GM19395 (cell line): ENCODE measurements around the gene COMT.

Experiments
- ATAC-seq: cut with Tn5 transposase; IDR thresholded peaks from one replicate; pipeline ENCODE4 v1.9.1; 2021; ENCODE audit warnings: mild to moderate bottlenecking, moderate library complexity; ENCODE audit not compliant: unreplicated experiment

COMT gene

DNA sequence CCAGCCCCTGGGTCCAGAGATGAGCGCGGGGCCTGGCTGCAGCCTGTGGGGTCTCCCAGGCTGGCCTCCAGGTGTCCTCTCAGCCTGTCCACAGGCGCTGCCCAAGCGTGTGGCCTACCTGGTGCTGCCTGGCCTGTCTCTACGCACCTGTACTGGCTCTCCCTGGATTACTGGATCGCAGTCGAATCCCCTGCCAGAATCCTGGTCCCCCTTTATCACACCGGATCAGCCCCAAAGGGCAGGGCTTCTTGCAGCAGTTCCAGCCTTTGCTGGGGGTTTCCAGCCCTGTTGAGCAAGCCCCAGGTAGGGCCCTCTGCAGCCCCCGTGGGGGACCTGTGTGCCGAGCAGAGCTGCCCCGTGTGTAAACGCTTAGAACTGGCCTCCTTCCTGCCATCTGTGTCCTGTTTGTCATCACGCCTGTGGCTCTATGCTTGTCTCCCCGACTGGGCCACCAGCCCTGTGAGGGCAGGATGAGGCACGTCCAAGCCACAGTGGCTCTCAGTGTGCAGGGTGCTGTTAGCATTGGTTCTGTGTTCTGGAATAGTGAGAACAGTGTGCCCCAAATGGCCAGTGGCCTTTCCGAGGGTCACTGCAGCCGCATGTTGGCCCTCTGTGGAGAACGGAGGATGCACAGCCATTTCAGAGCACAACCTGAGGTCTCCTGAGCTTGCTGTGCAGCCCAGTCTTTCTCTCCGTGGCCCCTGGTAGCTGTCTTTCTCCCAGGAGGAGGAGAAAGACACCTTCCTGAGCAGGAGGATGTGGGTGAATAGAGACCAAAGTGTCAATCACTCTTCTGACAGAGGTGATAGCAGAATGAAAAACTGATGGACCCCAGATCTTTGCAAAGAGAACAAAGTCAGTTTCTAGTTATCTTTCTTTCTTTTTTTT, 13.9 kb downstream of the COMT start:
- ATAC-seq: no peak

DNA sequence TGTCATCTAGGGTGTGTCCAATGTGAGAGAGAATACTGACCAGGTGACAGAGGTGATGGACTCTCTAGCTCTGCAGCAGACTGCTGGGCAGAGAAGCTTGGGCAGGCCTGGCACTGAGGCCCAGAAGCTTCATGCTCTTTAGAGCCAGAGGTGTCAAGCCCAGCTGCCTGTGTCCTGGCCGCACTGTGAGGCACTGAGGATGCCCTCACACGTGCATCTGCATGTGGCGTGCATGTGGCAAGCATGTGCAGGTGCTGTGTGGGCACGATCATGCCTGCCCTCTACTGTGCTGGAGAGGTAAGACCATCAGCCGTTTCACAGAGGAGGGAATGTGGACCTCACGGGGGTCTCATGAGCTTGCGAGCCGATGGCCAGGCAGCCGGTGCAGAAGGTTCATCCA, 15.9 kb downstream of the COMT start:
- no peak for ATAC-seq

GRCh38 chr22:19958083-19959042, 16.8 kb downstream of the COMT start:
- ATAC-seq: no peak

DNA sequence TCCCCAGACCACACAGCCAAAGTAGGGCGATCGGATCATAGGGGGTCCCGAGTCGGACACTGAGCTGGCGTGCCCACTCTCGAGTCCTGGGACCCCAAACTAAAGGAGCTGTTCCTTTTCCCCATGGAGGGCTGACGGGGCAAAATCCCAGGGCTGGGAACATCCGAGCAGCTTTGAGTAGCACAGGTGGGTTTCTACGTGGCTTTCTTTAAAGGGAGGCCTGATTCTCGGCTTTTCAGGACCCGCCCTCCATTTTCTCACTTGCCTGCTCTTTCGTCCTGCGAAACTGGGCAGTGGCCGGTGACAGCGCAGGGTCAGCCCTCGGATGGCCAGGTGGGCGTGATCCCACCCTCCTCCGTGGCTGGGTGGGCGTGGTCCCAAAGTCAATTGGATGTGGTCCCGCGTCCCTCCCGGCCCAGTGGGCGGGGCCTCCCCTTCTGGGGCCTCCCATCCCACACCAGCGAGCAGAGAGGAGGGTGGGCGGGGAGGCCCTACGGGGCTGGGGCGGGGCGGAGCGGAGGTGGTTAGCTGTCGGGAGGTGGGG, 17.5 kb downstream of the COMT start:
- ATAC-seq: no peak

DNA sequence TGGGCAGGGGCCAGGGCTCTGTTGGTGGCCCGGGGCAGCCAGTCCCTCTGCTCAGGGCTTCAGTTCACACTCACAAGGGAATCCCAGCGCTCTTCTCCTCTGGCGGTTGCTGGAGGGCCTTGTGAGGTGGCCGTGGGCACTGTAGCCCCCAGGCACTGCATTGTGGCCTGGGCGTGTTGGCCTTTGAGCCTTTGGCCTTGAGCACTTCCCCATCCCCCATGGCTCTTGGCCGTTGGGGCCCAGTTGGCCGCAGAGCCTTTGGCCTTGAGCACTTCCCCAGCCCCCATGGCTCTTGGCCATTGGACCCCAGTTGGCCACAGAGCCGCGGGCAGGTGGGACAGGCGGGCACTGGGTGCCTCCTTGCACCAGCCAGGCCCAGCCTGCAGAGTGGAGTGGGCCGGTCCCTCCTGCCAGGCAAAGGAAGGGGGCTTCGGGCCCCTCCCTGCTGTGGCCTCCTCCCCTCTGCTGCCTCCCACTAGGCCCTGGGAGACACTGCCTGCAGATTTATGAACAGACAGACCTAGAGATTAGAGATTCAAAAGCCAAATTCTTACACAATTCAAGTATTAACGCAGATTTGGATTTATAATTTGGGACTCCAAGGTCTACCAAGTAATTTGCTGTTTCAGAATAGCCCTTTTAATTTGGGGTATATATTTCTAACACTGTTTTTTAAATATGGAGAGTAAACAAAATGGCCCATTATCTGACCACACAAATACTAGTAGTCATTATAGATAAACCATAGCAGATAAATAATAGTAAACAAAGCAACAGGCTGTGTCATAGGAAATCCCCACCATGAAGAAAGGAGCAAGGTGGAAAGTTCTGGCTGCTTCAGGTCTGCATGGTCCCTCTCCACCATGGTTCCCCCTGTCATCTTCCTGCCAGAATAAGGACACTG, 18.3 kb downstream of the COMT start:
- ATAC-seq: no peak

- ATAC-seq: no peak
Measured at GRCh38 chr22:19960491-19961200, 19.1 kb downstream of the COMT start.

- no peak for ATAC-seq
Measured at GRCh38 chr22:19961201-19961580, 19.6 kb downstream of the COMT start.

- no peak for ATAC-seq
Measured at GRCh38 chr22:19961868-19962245, 20.3 kb downstream of the COMT start.

DNA sequence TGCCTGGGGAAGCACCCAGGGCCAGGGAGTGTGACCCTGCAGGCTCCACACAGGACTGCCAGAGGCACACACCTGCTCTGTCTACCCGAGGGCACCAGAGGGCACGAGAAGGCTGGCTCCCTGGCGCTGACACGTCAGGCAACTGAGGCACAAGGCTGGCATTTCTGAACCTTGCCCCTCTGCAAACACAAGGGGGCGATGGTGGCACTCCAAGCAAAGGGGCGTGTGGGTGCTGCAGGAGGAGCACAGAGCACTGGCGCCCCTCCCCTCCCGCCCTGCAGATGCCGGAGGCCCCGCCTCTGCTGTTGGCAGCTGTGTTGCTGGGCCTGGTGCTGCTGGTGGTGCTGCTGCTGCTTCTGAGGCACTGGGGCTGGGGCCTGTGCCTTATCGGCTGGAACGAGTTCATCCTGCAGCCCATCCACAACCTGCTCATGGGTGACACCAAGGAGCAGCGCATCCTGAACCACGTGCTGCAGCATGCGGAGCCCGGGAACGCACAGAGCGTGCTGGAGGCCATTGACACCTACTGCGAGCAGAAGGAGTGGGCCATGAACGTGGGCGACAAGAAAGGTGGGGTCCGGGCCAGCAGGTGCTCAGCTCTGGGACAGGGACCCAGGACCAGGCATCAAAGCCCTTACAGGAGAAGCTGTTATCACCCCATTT, 20.8 kb downstream of the COMT start:
- no peak for ATAC-seq

- ATAC-seq: no peak
Measured at GRCh38 chr22:19962909-19963806, 21.6 kb downstream of the COMT start.

DNA sequence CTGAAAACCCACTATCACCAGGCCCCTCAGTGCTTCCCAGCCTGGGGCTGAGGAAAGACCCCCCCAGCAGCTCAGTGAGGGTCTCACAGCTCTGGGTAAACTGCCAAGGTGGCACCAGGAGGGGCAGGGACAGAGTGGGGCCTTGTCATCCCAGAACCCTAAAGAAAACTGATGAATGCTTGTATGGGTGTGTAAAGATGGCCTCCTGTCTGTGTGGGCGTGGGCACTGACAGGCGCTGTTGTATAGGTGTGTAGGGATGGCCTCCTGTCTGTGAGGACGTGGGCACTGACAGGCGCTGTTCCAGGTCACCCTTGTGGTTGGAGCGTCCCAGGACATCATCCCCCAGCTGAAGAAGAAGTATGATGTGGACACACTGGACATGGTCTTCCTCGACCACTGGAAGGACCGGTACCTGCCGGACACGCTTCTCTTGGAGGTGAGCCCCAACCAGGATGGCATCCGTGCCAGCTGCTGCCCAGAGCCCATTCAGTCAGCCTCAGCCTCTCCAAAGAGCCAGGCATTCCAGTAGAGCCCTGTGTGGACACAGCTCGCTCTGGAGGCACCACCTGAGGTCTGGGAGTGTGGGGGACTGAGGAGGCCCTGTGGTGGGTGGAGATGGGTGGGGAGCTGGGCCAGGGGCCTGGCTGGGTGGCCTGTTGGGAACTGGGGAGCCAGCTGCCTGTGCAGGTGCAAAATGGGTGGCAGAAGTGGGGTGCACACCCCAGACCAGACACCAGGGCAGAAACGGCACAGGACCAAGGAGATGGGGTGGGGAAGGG, 22.5 kb downstream of the COMT start:
- ATAC-seq: no peak

DNA sequence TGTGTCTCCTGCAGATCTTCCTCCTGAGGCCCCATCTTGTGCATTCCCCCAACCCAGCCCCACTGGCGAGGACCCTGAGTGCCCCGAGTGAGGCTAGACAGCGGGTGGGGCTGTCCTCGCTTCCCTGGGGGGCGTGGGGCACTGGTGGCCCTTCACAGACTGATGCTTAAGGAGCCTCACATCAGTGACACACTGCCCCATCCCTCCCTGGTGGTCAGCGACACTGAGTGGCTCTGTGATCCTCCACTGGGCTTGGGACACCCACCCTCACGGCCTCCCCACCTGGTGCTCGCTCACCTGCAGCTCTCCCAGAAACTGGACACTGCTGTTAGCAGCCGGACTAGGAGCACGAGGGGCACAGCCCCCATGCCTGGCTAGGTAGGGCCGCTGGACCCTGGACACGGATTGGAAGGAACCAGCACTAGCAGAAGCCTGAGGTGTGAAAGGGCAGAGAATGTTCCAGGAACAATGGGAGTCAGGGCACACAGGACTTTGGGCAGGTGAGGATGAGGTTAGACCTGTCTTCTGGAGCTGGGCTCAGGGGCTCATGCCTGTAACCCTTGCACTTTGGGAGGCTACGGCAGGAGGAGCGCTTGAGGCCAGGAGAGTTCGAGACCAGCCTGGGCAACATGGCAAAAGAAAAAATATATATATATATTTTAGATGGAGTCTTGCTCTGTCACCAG, 23.3 kb downstream of the COMT start:
- ATAC-seq: no peak

DNA sequence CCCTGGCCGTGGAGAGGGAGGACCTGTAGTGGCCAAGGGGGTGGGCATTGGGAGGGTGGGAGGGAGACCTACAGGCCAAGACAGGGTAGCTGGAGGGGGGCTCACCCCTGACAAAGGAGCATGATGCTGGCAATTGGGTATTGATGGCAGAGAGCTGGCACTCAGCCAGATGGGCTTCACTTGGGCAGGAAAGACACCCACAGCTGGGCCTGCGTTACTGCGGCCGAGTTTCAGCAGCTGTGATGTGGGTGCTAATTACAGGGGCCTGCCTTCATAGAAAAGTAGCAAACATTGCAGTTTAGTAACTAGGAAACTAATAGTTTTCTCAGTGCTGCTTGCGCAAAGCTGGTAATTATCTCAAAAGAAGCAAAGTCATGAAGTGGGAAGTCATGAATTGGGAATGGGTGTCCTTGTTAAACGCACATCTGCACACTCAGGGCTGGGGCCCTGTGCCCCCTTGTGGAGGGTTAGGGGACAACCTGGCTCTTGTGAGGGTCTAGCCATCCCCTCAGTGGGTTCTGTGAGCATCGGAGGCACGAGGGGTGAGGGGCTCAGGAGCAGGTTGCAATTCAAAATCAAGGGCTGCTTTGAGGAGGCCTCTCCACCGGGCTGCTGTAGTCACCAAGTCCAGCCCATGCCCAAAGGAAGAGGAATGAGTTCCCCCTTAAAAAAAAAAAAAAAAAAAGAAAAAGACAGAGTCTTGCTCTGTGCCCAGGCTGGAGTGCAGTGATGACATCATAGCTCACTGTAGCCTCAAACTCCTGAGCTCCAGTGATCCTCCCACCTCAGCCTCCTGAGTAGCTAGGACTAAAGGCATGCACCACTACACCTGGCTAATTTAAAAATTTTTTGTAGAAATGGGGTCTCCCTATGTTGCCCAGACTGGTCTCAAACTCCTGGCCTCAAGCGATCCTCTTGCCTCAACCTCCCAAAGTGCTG, 24.5 kb downstream of the COMT start:
- ATAC-seq: no peak

DNA sequence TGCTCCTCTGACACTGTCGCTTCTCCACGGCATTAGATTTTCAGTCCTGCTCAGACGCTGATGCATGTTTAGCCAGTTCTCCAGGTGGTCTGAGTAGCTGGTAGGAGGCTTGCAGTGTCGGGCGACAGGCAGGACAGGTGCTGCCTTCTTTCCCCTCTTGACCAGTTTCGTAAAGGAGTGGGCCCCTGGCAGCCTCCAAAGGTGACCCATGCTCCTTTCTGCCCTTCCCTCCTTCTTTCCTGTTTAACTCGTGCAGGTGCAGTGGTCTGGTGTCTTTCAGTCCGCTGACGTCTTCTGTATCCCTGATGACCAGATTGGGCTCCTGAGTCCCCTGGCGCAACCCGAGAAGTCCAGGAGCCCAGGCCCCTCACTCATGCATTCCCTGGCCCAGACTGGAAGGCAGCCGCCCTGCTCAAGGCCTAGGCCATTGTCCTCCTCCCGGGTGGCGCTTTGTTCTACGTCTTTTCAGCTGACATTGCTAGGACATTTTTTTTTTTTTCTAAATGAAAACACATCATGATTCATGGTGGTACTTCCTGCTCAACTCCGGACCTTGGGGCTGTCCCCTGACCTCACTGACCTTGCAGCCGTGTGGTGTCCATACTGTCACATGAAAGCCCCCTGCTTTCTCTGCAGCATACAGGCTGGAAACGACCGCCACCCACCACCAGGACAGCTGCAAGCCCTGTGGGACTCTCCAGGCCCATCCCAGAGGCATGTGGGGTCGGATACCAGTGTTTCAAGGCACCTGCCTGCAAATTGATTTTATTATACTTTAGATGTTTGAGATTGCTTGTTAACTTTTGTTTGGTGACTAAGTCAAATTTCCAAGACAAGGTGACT, 25.6 kb downstream of the COMT start:
- ATAC-seq: no peak

DNA sequence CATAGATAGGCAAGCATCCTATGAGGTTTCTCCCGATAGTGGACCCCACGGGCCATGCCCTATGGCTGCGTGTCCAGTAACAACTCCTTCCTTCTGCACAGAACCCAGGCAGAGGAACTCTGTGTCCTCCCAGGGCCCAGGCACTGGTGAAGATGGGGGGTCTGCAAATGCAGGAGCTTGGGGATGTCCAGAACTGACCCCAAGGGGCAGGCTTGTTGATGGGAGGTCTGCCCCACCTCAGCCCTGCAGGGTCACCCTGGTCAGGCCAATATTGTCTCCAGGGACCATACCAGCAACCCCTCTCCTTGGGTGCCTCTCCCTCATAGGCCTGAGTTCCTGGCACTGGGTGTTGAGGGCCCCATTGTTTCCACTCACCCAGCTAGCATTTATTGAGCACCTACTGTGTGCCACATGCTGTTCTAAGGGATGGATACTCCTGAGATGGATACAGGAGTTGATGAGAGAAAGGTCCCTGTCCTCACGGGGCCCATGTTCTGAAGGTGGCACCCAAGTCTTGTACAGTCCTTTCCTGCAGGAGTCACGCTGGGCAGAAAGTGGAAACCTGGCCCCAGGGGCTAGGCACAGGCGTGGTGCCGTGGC, 26.4 kb downstream of the COMT start:
- ATAC-seq: no peak
